Embryonic facial prominence (tissue), 1 donor: ENCODE measurements around the gene CD93.

Source experiments
- DNase-seq: peaks from one replicate; pipeline ENCODE4 v3.0.0-alpha.2; 2016; ENCODE audit errors: extremely low spot score

Gene CD93

GRCh38 chr20:23059846-23060245 lies 26.3 kb downstream of the CD93 start:
- DNase-seq, result no peak

- DNase-seq, result no peak
Measured at GRCh38 chr20:23059001-23059400, 27.1 kb downstream of the CD93 start.

GRCh38 chr20:23058240-23058639 lies 27.9 kb downstream of the CD93 start:
- DNase-seq, result no peak

GRCh38 chr20:23052904-23053303 lies 33.2 kb downstream of the CD93 start:
- DNase-seq, result no peak

GRCh38 chr20:23050847-23051627 lies 35.1 kb downstream of the CD93 start:
- peak; percentile 74 for DNase-seq

- no peak for DNase-seq
Measured at GRCh38 chr20:23050076-23050838, 35.9 kb downstream of the CD93 start.

- DNase-seq, result no peak
Measured at GRCh38 chr20:23049201-23050075, 36.7 kb downstream of the CD93 start, which contains the start of gene THBD. THBD (minus strand) TSS chr20:23049672; CDS start chr20:23049504, 168 bp downstream.

- DNase-seq, result no peak
Measured at GRCh38 chr20:23048283-23049200, 37.6 kb downstream of the CD93 start.

- DNase-seq, result no peak
Measured at GRCh38 chr20:23047738-23048214, 38.3 kb downstream of the CD93 start.

GRCh38 chr20:23047001-23047737 lies 39.0 kb downstream of the CD93 start:
- DNase-seq, result no peak

GRCh38 chr20:23046431-23046830 lies 39.7 kb downstream of the CD93 start:
- DNase-seq, result no peak

GRCh38 chr20:23043376-23043775 lies 42.7 kb downstream of the CD93 start:
- DNase-seq, result no peak

GRCh38 chr20:23042270-23042669 lies 43.9 kb downstream of the CD93 start:
- DNase-seq, result no peak

GRCh38 chr20:23039885-23040508 lies 46.1 kb downstream of the CD93 start:
- no peak for DNase-seq

- DNase-seq, result no peak
Measured at GRCh38 chr20:23039136-23039875, 46.8 kb downstream of the CD93 start.

- no peak for DNase-seq
Measured at GRCh38 chr20:23037017-23037481, 49.1 kb downstream of the CD93 start.

GRCh38 chr20:23036371-23036770 lies 49.8 kb downstream of the CD93 start:
- no peak for DNase-seq

GRCh38 chr20:23035731-23036130 lies 50.4 kb downstream of the CD93 start:
- no peak for DNase-seq
